HCT116 (cell line): Measurements from ENCODE around the gene TBX15. TPM values are rescaled to one million over a fixed set of nuclear protein-coding genes. Genes with fewer than 3 reads are reported as not detected.

Source experiments
- ATAC-seq: fragments of 200-7000 bp; cut with Tn5 transposase; 2 replicates; pipeline ENCODE4 v1.9.1; 2020; ENCODE audit warnings: mild to moderate bottlenecking, moderate library complexity
- BruUV-seq: library from RNA; stranded (reverse); fragments of 400-500 nt; replicated peaks from 2 replicates; lab custom pipeline; 2021; lab: Mats Ljungman, UMichigan
- CTCF ChIA-PET: fragments of 300-600 bp; sonication (Branson Sonifier 250); formaldehyde crosslinking; loops from one replicate; lab custom pipeline; 2021; ENCODE audit warnings: antibody characterized with exemption; lab: Charles Lee
- POLR2A ChIA-PET: fragments of 300-600, 350-600 bp; sonication (Branson Sonifier 250); formaldehyde crosslinking; loops from one replicate; lab custom pipeline; 2021; ENCODE audit warnings: antibody characterized with exemption; lab: Charles Lee
- RAD21 ChIA-PET, 2 experiments: fragments of 300-600 bp; sonication (Branson Sonifier 250); formaldehyde crosslinking; loops; one replicate each; lab custom pipeline; 2023; ENCODE audit warnings: low total read pairs in 2 of 2; ENCODE audit not compliant: uncharacterized antibody in 2 of 2, unreplicated experiment in 2 of 2, low non-redundant PET in 1 of 2; lab: Charles Lee
- DNase-seq: peaks from one replicate; pipeline ENCODE4 v3.0.0-alpha.2; 2010; ENCODE audit warnings: low read depth, low spot score
- H2AFZ ChIP-seq: fragments of 200-600 bp; shearing (Covaris generic), sonication (generic); 2 replicates; pipeline ENCODE4 v1.6.1; 2017; ENCODE audit warnings: low read depth, mixed run types, mixed read lengths, antibody characterized with exemption, low read length; ENCODE audit not compliant: poor library complexity, severe bottlenecking
- H3K27ac ChIP-seq: 2 replicates; pipeline ENCODE4 v1.5.1; 2012; ENCODE audit warnings: low read depth, low read length
- H3K27me3 ChIP-seq: fragments of 200-600 bp; sonication (generic); 2 replicates; pipeline ENCODE4 v1.6.1; 2016; ENCODE audit warnings: mixed run types, low read length, mixed read lengths; ENCODE audit not compliant: insufficient read depth
- H3K36me3 ChIP-seq, 2 experiments: fragments of 200-500 bp in 1 of 2; fragments of 200-600 bp in 1 of 2; sonication (Bioruptor generic) in 1 of 2; sonication (generic) in 1 of 2; 2 replicates each; pipeline versions ENCODE4 v1.5.1 to v1.6.1; 2014 to 2016; ENCODE audit warnings: low read length in 2 of 2, inconsistent platforms in 1 of 2, mixed read lengths in 1 of 2, mixed run types in 1 of 2; ENCODE audit not compliant: insufficient read depth in 2 of 2, control insufficient read depth in 1 of 2
- H3K4me1 ChIP-seq, 2 experiments: fragments of 200-600 bp in 1 of 2; sonication (generic) in 1 of 2; 2 replicates each; pipeline versions ENCODE4 v1.5.1 to v1.6.1; 2012 to 2017; ENCODE audit warnings: low read length in 2 of 2, inconsistent platforms in 1 of 2, mild to moderate bottlenecking in 1 of 2, mixed read lengths in 1 of 2, mixed run types in 1 of 2, moderate library complexity in 1 of 2; ENCODE audit not compliant: insufficient read depth in 2 of 2, control insufficient read depth in 1 of 2
- H3K4me2 ChIP-seq: fragments of 200-600 bp; sonication (generic); 2 replicates; pipeline ENCODE4 v1.6.1; 2017; ENCODE audit warnings: mixed run types, low read length, mixed read lengths
- H3K4me3 ChIP-seq, 2 experiments: fragments of 200-600 bp in 1 of 2; sonication (generic) in 1 of 2; replicated peaks in 1 of 2; 2 replicates each; pipeline ENCODE4 v1.5.1; 2011 to 2016; ENCODE audit warnings: low read length in 2 of 2, control low read depth in 1 of 2, low read depth in 1 of 2, mild to moderate bottlenecking in 1 of 2, mixed read lengths in 1 of 2, mixed run types in 1 of 2
- H3K79me2 ChIP-seq: fragments of 200-600 bp; sonication (generic); 2 replicates; pipeline ENCODE4 v1.6.1; 2017; ENCODE audit warnings: mild to moderate bottlenecking, mixed run types, low read length, moderate library complexity, mixed read lengths; ENCODE audit not compliant: insufficient read depth
- H3K9ac ChIP-seq: fragments of 200-600 bp; sonication (generic); 2 replicates; pipeline ENCODE4 v1.6.1; 2016; ENCODE audit warnings: low read length, mixed read lengths
- H3K9me2 ChIP-seq: fragments of 200-600 bp; sonication (generic), shearing (Covaris generic); 2 replicates; pipeline ENCODE4 v1.6.1; 2017; ENCODE audit warnings: mixed run types, mild to moderate bottlenecking, moderate library complexity; ENCODE audit not compliant: insufficient read depth
- H3K9me3 ChIP-seq, 2 experiments: fragments of 200-500 bp in 1 of 2; fragments of 200-600 bp in 1 of 2; sonication (Bioruptor generic) in 1 of 2; sonication (generic) in 1 of 2; 2 replicates each; pipeline ENCODE4 v1.6.1; 2014 to 2017; ENCODE audit warnings: low read length in 2 of 2, mixed read lengths in 2 of 2, inconsistent platforms in 1 of 2, low read depth in 1 of 2, mild to moderate bottlenecking in 1 of 2, mixed run types in 1 of 2, moderate library complexity in 1 of 2; ENCODE audit not compliant: control insufficient read depth in 1 of 2, insufficient read depth in 1 of 2
- H4K20me1 ChIP-seq: fragments of 200-600 bp; sonication (generic), shearing (Covaris generic); 2 replicates; pipeline ENCODE4 v1.6.1; 2017; ENCODE audit warnings: mixed run types, mild to moderate bottlenecking, moderate library complexity; ENCODE audit not compliant: insufficient read depth
- CBX3 ChIP-seq: IDR thresholded peaks from 2 replicates; pipeline ENCODE4 v1.6.1; 2012; ENCODE audit warnings: low read depth
- EGR1 ChIP-seq: IDR thresholded peaks from 2 replicates; pipeline ENCODE4 v1.6.1; 2012; ENCODE audit warnings: low read depth
- ELF1 ChIP-seq: IDR thresholded peaks from 2 replicates; pipeline ENCODE4 v1.6.1; 2012; ENCODE audit warnings: low read depth, borderline replicate concordance
- JUND ChIP-seq: IDR thresholded peaks from 2 replicates; pipeline ENCODE4 v1.6.1; 2012
- POLR2A ChIP-seq: IDR thresholded peaks from 2 replicates; pipeline ENCODE4 v1.7.0; 2011; ENCODE audit warnings: borderline replicate concordance; ENCODE audit not compliant: insufficient read depth, insufficient read length; ENCODE audit errors: extremely low read depth
- TCF7L2 ChIP-seq: IDR thresholded peaks from 2 replicates; pipeline ENCODE4 v1.7.0; 2011; ENCODE audit warnings: borderline replicate concordance, inconsistent platforms; ENCODE audit not compliant: insufficient read depth, insufficient read length; ENCODE audit errors: extremely low read depth
- YY1 ChIP-seq: IDR thresholded peaks from 2 replicates; pipeline ENCODE4 v1.6.1; 2011; ENCODE audit warnings: low read length, low read depth, moderate library complexity, mild to moderate bottlenecking; ENCODE audit not compliant: insufficient replicate concordance; ENCODE audit errors: extremely low read depth
- ZNF274 ChIP-seq: fragments of 200-500 bp; sonication (Bioruptor generic); IDR thresholded peaks from 2 replicates; pipeline ENCODE4 v1.6.1; 2014; ENCODE audit warnings: mild to moderate bottlenecking, low read depth, low read length, inconsistent platforms
- intact Hi-C: fragments of 100-400 bp; cut with micrococcal nuclease; formaldehyde crosslinking; loops from 2 replicates; pipeline ENCODE4 v1.10.0; 2022
- total RNA-seq: library from RNA; stranded (reverse); gene quantifications from one replicate; pipeline ENCODE4 v1.2.1, GENCODE V29; 2021; ENCODE audit not compliant: unreplicated experiment
- TF ChIP-seq, protein P1 (sequence below): IDR thresholded peaks from 2 replicates; pipeline ENCODE4 v1.6.1; 2012; ENCODE audit warnings: low read depth

The TBX15 gene
- total RNA-seq, 1 experiment from 2014 or later, result not detected

DNA sequence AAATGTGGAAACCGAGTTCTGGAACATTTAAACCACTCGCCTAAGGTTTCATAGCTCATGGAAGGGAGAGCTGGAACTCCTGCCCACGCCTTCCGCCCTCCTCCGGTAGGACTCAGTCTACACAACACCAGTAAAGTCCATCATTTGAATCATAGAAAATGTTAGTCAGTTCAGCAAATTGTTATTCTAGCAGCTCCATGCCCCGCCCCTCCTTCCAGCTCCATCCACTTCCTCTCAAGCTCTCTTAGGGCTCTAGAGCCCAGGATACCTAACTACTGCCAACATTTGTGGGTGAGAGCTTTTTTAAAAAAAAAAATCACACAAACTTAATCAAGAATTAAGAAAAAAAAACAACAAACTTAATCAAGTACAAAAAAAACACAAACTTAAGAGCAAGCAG, 121.8 kb downstream of the TBX15 start:
- H3K27me3 ChIP-seq, result peaks cover 10% of the 10 kb centered on the region
- H3K9ac ChIP-seq, result no peak overlapping the region
- no peak overlapping the region for H3K4me2 ChIP-seq
- no peaks in the 10 kb centered on the region for H3K9me2 ChIP-seq
- H3K4me1 ChIP-seq, result no peaks in the 10 kb centered on the region
- H3K36me3 ChIP-seq, result no peaks in the 10 kb centered on the region
- POLR2A ChIA-PET, result no interaction called here
- RAD21 ChIA-PET, result interaction anchor here in 1 of 2 experiments (0.7 kb wide), 1 partner anchor 143 kb away, joined by 3 read pairs; no protein-coding TSS in a partner anchor
- no peak for ATAC-seq
- CTCF ChIA-PET, result no interaction called here
- H2AFZ ChIP-seq, result no peak overlapping the region
- no TSS peak for BruUV-seq
- no peaks in the 10 kb centered on the region for H3K79me2 ChIP-seq
- no peaks in the 10 kb centered on the region for H3K9me3 ChIP-seq
- no peak overlapping the region for H3K4me3 ChIP-seq
- TF ChIP-seq EGR1 (no peak), YY1 (no peak), ELF1 (no peak), CBX3 (no peak), ZNF274 (no peak), POLR2A (no peak), JUND (no peak), TCF7L2 (no peak)
- TF ChIP-seq, protein P1, sequence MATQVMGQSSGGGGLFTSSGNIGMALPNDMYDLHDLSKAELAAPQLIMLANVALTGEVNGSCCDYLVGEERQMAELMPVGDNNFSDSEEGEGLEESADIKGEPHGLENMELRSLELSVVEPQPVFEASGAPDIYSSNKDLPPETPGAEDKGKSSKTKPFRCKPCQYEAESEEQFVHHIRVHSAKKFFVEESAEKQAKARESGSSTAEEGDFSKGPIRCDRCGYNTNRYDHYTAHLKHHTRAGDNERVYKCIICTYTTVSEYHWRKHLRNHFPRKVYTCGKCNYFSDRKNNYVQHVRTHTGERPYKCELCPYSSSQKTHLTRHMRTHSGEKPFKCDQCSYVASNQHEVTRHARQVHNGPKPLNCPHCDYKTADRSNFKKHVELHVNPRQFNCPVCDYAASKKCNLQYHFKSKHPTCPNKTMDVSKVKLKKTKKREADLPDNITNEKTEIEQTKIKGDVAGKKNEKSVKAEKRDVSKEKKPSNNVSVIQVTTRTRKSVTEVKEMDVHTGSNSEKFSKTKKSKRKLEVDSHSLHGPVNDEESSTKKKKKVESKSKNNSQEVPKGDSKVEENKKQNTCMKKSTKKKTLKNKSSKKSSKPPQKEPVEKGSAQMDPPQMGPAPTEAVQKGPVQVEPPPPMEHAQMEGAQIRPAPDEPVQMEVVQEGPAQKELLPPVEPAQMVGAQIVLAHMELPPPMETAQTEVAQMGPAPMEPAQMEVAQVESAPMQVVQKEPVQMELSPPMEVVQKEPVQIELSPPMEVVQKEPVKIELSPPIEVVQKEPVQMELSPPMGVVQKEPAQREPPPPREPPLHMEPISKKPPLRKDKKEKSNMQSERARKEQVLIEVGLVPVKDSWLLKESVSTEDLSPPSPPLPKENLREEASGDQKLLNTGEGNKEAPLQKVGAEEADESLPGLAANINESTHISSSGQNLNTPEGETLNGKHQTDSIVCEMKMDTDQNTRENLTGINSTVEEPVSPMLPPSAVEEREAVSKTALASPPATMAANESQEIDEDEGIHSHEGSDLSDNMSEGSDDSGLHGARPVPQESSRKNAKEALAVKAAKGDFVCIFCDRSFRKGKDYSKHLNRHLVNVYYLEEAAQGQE, result no peak
- H3K27ac ChIP-seq, result no peak overlapping the region
- DNase-seq, result no peak
- H4K20me1 ChIP-seq, result no peaks in the 10 kb centered on the region
- intact Hi-C loops, result no loop called here
